NCI-H2107 treated with DMSO at 0.1 percent for 48 hours (cell line): ENCODE results near the gene TOMM7.
"Not testable (repeated sequence)": the region's sequence is repeated elsewhere in the genome, so short reads cannot be mapped to it uniquely, and the experiment has no call there.

ENCODE experiments used
- DNase-seq: peaks from one replicate; lab custom pipeline; 2025; ENCODE audit not compliant: unreplicated experiment; lab: John Stamatoyannopoulos, UW

The TOMM7 gene

GRCh38 chr7:22790640-22791039 lies 32.0 kb downstream of the TOMM7 start:
- DNase-seq = not testable (repeated sequence)

GRCh38 chr7:22787951-22788350 lies 34.7 kb downstream of the TOMM7 start:
- DNase-seq = no peak

DNA sequence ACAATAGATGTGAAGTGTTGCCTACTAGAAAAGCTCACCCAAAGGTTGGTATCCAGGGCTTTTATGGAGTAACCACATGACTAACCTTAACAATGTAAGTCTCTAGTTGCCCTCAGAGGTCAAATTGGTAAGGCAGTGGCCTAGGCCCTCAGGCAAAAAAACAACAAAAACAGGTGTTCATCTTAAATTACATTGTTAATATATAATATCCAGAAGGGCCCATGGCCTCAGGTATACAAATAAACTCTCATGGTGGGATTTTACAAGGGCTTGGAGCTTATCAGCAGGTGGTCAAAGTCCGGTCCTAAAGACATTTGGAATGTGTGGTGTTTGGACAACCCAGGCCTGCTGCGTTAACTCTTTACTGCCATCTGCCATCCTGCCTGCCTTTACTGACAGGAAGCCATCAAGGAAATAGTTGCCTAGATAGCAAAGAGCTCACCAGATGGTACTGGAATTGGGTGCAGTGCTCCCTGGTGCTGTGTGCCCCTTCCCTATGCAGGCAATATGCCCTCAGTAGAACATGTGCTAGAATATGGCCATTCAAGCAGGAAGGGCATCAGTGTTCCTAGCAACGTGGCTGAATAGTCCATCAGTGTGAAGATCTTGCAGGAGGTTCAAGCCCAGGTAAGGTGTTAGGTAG lies 36.2 kb downstream of the TOMM7 start:
- no peak for DNase-seq

- DNase-seq = no peak
Observed at GRCh38 chr7:22784346-22784745, 38.3 kb downstream of the TOMM7 start.

- DNase-seq = no peak
Observed at GRCh38 chr7:22783421-22783820, 39.2 kb downstream of the TOMM7 start.

DNA sequence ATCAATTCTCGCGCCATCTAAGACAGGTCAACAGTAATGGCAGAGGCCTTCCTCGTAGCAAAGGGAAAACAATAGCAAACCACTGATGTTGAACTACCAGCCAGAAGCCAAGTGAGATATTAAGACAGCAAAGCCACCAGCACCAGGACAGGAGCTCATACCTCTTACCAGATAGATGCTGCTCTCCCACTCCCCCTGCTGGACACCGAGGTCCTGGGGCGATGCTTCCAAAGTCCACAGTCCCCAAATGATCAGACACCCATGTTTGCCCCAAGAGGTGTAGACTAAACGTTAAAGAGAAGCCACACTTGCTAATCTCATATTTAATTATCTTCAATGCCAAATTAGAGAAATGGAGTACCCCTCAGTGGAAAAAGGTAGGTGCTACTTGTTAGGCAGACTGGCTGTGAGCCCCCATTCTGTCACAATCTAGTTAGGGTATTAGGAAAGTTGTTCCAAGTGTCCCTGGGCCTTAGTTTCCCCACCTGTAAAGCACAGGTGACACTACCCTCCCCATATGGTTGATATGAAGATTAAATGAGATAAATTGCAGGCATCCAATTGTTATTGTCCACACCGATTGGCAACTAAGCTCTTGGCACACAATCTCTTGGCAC lies 39.9 kb downstream of the TOMM7 start:
- DNase-seq = peak; percentile 44

DNA sequence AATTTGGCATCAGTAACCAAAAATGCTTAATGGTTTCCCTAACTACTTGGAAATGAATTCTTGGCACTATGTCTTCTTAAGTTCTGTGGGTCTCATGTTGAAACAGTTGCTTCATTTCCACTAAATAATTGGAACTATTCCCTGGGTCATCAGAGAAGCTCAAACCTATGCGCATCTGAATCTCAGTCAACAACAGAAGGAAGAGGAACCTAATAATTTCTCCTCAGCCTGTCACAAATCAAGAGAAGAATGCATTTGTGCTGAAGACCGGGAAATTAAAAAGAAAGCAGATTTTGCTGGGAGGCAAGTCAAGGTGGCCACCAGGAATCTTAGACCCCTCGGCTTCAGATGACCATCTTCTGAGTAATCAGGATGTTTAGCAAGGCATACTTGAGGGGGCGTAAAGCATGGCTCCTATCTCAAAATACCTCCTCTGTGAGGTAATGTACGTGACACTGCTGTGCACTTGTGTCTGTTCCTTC lies 41.4 kb downstream of the TOMM7 start:
- no peak for DNase-seq

DNA sequence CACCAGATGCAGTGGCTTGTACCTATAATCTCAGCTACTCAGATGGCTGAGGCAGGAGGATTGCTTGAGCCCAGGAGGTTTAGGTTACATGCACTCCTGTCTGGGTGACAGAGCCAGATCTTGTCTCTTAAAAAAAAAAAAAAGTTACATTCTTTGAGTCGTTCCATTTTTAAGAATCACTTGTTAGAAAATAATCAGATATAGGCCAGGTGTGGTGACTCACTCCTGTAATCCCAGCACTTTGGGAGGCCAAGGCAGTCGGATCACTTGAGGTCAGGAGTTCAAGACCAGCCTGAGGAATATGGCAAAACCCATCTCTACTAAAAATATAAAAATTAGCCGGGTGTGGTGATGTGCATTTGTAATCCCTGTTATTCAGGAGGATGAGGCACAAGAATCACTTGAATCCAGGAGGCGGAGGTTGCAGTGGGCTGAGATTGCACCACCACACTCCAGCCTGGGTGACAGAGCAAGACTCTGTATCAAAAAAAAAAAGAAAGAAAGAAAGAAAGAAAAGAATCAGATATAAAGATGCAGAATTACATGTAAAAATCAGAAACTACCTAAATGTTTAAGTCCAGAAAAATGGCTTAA lies 42.8 kb downstream of the TOMM7 start:
- not testable (repeated sequence) for DNase-seq

DNA sequence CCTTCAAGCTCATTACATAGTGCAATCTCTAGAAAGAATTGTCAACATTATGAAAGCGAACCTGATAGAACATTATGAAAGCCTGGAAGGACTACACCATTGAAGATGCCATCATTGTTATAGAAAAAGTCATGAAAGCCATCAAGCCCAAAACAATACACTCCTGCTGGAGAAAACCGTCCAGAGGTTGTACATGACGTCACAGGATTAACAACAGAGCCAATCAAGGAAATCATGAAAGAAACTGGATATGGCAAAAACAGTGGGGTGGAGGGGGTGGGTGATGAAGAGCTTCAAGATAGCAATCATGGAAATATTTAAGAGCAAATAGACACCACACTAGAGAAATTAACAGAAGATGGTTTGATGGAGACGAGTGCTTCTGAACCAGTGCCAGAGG lies 45.7 kb downstream of the TOMM7 start:
- DNase-seq = no peak

DNA sequence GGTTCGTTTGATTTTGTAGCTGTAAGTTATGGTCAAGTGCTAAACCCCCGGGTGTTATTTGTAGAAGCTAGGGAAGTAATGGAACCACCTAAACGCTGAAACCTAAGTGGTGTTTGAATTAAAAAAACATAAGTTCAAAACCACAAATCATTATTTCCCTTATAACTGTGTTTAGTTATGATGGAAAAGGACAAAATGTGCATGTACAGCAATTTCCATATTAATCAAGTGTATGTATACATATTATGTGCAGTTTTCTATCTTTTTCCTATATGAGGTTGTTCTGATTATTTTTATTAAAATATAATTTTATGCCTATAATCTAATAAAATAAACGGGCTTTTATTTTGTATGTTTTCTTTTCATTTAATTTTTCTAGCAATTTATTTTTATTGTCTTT lies 49.8 kb downstream of the TOMM7 start:
- DNase-seq = no peak

DNA sequence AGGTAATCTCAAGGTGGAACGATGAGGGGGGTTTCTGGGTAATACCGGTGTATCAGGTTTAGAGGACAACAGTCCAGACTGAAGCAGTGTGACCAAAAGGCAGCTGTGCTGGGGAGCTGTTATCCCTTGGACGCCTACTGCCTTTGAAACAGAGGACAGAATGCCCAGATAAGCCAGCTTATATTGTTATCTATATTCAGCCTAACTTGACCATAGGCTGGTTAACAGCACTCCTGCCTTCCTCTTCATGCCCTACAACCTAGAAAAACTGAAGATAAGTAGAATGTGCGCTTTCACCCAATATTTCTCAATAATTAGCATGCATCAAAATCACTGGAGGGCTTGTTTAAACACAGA lies 50.8 kb downstream of the TOMM7 start:
- no peak for DNase-seq

GRCh38 chr7:22771194-22771871 lies 51.3 kb downstream of the TOMM7 start:
- no peak for DNase-seq

- DNase-seq = no peak
Observed at GRCh38 chr7:22765609-22766008, 57.0 kb downstream of the TOMM7 start.
